ENCODE data around the gene VCP.

The VCP gene

DNA sequence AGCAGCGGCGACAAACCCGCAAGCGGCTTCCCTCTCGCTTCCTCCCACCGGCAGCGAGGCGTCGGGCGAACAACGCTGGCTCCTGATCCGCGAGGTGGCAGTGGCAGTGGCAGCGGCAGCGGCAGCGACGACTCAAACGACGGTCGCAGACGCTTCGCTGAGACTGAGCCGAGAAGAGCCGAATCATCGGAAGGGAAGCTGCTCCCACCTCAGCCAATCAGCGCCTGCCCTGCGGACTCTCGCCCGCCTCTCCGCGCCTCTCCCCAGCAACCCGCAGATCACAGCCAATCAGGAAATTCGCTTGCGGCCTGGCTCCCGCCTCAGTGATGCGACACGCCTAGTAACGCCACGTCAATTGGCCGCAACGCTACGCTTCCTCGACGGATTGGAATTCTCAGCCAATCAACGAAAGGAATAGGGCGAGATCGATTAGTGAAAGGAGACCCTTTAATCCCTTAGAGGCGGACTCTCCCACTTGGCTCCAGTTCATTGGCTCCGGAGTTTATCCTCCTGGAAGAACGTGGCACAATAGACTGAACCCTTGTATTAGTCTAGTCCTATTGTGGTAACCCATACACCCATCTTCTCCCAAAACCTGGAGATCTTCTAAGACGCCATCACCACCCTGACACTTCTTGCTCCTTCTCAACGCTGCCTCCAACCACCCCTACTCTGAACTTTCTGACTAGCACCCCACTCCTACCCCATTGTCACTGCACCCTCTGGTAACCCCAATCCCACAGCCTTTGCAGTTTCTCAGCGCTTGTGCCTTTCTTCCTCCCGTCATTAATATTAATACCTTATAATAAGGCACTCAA lies at the start of gene VCP:
VCP (minus strand) TSS at position 165 of the 818 bp plus-strand sequence. CDS start 272 bp downstream, outside the sequence.
- WGBS (ENCODE audit: insufficient coverage, insufficient read length): no CpG with 5 or more reads among the region's 54 CpGs
- peak within 1 kb of the TSS; percentile 68 for H3K4me3 ChIP-seq (ENCODE audit: low read length)
- H3K27me3 ChIP-seq (ENCODE audit: control insufficient read depth, insufficient read depth, low read length): no peaks in the 10 kb centered on the region
- no peak within 1 kb of the TSS for H3K27ac ChIP-seq (ENCODE audit: low read length)
- DNase-seq (ENCODE audit: low read depth, low spot score): peak; percentile 100
- no peaks in the 10 kb centered on the region for H3K9me3 ChIP-seq (ENCODE audit: control insufficient read depth, insufficient read depth, low read length)
- peaks cover 13% of the 10 kb centered on the region; the same call in 1 of the 2 replicates for H3K36me3 ChIP-seq (ENCODE audit: control insufficient read depth, insufficient read depth, low read length)
- no peaks in the 10 kb centered on the region for H3K4me1 ChIP-seq (ENCODE audit: control insufficient read depth, insufficient read depth, low read length)

DNA sequence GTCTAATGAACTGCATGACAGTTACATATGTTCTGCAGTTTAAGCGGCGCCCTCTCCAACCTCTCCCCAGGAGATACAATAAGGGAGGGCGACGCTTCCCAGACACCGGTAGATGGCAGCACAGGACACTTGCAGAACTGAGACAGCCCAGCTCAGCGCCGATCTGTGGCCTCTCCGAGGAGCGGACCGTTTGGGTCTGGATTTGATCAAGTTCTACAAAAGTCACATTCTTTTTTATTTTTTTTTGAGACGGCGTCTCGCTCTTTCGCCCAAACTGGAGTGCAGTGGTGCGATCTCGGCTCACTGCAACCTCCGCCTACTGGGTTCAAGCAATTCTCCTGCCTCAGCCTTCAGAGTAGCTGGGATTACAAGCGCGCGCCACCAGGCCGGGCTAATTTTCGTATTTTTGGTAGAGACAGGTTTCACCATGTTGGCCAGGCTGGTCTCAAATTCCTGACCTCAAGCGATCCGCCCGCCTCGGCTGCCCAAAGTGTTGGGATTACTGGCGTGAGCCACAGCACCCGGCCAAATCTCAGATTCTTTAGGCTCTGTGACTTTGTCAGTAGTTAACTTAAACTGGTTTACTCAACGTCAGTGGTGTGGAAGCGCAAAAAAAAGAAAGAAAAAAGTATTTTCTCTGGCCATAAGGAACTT lies 44.6 kb upstream of the VCP start:
- WGBS (ENCODE audit: insufficient coverage, insufficient read length): no CpG with 5 or more reads among the region's 30 CpGs
- peaks cover 6% of the 10 kb centered on the region for H3K4me1 ChIP-seq (ENCODE audit: control insufficient read depth, insufficient read depth, low read length)
- no peak for DNase-seq (ENCODE audit: low read depth, low spot score)
- H3K9me3 ChIP-seq (ENCODE audit: control insufficient read depth, insufficient read depth, low read length): no peaks in the 10 kb centered on the region
- H3K27me3 ChIP-seq (ENCODE audit: control insufficient read depth, insufficient read depth, low read length): no peaks in the 10 kb centered on the region
- no peaks in the 10 kb centered on the region for H3K36me3 ChIP-seq (ENCODE audit: control insufficient read depth, insufficient read depth, low read length)
- H3K27ac ChIP-seq (ENCODE audit: low read length): no peak overlapping the region
- peak overlapping the region; percentile 37; the same call in 1 of the 2 replicates for H3K4me3 ChIP-seq (ENCODE audit: low read length)

DNA sequence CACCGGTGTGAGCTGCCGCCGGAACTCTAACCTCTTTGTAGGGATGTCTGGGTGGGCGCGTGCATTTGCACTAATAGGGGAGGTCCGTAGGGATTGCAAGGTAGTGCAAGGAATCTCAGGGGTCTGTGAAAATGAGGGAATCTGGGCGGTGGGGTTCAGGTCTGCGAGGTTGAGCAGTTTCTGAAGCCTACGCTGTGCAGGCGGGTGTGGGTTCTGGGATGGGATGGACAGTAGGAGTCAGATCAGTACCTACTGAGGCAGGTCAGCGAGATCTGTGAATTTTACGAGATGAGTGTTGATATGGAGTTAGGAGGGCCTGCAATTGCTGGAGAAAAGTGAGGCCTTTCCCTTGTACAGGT lies 44.1 kb upstream of the VCP start:
- Histone ChIP-seq H3K36me3 (ENCODE audit: control insufficient read depth, insufficient read depth, low read length) (no peaks in the 10 kb centered on the region), H3K27me3 (ENCODE audit: control insufficient read depth, insufficient read depth, low read length) (no peaks in the 10 kb centered on the region), H3K4me3 (ENCODE audit: low read length) (peak overlapping the region; percentile 37; the same call in 1 of the 2 replicates), H3K4me1 (ENCODE audit: control insufficient read depth, insufficient read depth, low read length) (peaks cover 6% of the 10 kb centered on the region), H3K9me3 (ENCODE audit: control insufficient read depth, insufficient read depth, low read length) (no peaks in the 10 kb centered on the region), H3K27ac (ENCODE audit: low read length) (no peak overlapping the region)
- WGBS (ENCODE audit: insufficient coverage, insufficient read length): no CpG with 5 or more reads among the region's 12 CpGs
- DNase-seq (ENCODE audit: low read depth, low spot score): no peak

DNA sequence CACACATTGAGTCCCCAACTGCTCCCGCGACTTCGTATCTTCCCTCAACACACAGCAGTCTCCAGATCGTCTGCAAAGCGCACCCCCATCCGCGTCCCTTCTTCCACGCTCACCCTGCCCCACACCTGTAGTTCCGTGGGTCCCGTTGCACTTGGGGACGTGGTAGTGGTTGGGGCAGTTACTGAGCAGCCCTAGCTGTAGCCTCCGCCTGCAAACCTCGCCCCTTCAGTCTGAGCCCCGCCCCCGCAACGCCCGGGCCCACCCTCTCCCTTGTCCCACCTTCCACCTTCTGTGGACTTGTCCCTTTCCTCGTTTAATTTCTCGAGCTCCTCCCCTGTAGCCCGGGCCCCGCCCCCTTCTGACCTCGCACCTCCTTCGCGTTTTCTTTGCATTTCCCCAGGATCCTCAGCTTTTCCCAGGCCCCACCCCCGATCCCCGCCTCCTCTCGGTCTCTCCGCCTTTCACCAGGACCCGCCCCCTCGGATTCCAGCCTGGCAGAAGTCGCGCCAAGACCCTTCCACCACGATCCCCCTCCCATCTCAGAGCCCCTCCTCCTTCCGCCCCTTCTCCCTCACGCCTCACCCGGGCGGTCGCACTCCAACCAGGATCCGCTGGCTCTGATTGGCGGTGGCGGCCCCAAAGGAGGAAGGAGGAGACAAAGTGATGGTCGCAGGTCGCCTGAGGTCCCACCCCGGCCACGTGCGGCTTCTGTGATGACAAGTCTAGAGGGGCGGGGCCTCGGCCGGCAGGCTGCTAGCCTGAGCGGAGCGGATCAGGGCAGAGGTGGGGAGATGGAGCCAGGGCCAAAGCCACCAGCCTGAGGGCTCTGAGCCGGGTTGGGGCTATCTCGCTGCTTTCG lies 43.5 kb upstream of the VCP start, which contains the start of gene ATOSB:
ATOSB (minus strand) TSS at position 183 of the 859 bp plus-strand sequence. CDS start 7,588 bp downstream, outside the sequence.
- Histone ChIP-seq H3K27me3 (ENCODE audit: control insufficient read depth, insufficient read depth, low read length) (no peaks in the 10 kb centered on the region), H3K4me1 (ENCODE audit: control insufficient read depth, insufficient read depth, low read length) (peaks cover 6% of the 10 kb centered on the region), H3K9me3 (ENCODE audit: control insufficient read depth, insufficient read depth, low read length) (no peaks in the 10 kb centered on the region), H3K4me3 (ENCODE audit: low read length) (peak within 1 kb of the TSS; percentile 60; the same call in 1 of the 2 replicates), H3K36me3 (ENCODE audit: control insufficient read depth, insufficient read depth, low read length) (no peaks in the 10 kb centered on the region), H3K27ac (ENCODE audit: low read length) (no peak within 1 kb of the TSS)
- DNase-seq (ENCODE audit: low read depth, low spot score): peak; percentile 95
- WGBS (ENCODE audit: insufficient coverage, insufficient read length): no CpG with 5 or more reads among the region's 54 CpGs

DNA sequence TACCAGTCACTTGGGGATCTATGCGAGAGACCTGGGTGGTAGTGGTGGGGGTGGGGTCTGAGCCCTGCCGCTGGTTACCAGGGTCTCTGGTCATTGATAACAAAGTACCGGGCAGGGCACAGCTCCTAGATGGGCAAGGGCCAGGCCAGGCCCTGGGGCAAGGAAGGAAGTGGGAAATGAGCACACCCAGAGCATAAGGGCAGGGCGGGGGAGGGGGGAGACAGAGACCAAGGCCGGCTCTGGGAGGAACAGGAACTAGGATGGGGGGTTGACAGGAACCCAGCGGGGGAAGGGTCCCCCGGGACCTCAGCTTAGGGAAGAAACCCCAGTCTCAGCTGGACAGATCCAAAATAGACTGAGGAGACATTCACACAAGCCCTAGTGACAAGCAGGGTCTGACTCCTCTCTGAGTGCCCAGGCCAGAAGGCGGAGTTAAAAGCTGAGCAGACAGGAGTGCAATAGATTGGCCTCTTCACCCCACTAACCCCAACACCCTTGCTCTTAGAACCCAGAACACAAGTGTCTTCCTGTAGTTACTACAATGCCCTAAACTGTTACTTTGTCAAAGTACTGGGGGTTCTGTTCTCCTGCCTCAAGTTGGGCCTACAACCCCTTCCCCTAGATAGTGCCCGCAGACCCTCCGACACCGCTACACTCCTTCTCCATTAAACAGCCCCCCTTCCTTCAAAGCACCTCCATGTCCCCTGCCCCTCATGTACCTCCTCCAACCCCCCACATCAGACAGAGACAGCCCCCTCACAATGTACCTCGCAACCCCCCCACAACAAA lies 42.6 kb upstream of the VCP start:
- H3K9me3 ChIP-seq (ENCODE audit: control insufficient read depth, insufficient read depth, low read length): no peaks in the 10 kb centered on the region
- H3K4me1 ChIP-seq (ENCODE audit: control insufficient read depth, insufficient read depth, low read length): peaks cover 6% of the 10 kb centered on the region
- peak overlapping the region; percentile 60; the same call in 1 of the 2 replicates for H3K4me3 ChIP-seq (ENCODE audit: low read length)
- WGBS (ENCODE audit: insufficient coverage, insufficient read length): no CpG with 5 or more reads among the region's 12 CpGs
- H3K27ac ChIP-seq (ENCODE audit: low read length): no peak overlapping the region
- H3K36me3 ChIP-seq (ENCODE audit: control insufficient read depth, insufficient read depth, low read length): no peaks in the 10 kb centered on the region
- no peaks in the 10 kb centered on the region for H3K27me3 ChIP-seq (ENCODE audit: control insufficient read depth, insufficient read depth, low read length)
- DNase-seq (ENCODE audit: low read depth, low spot score): no peak

DNA sequence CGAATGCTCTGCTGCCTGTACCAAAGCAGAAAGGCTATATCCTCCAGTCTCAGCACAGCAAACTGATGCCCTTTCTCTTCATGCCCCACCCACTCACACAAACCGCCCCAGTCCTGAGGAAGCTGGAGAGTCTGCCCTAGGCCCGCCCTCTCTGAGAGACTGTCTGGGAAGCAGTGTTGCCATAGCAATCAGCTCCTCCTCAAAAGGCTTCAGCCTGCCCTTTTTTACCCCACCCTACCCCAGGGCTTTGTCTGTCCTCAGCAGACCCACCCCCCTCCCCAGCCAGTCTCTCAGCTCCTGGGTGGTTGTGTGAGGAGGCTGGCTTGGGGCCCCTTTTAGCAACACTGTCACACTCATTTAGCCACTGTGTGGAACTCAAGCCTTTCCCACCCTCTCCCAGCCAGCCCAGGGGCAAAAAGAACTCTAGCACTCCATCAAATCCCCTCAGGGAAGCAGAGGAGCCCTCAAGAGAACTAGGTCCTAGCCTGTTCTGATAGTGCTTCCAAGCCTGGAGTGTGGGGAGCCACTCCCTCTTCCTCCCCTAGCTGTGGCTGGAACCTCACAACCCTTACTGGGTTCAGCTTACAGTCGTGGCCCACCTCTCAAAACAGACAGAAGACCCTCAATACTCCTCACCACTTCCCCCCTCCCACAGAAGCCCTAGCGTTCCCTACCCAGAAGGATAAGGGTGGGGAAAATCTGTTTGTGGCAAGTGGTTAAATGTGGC lies 41.9 kb upstream of the VCP start:
- no peak for DNase-seq (ENCODE audit: low read depth, low spot score)
- Histone ChIP-seq H3K36me3 (ENCODE audit: control insufficient read depth, insufficient read depth, low read length) (no peaks in the 10 kb centered on the region), H3K4me1 (ENCODE audit: control insufficient read depth, insufficient read depth, low read length) (peaks cover 6% of the 10 kb centered on the region), H3K27ac (ENCODE audit: low read length) (no peak overlapping the region), H3K4me3 (ENCODE audit: low read length) (peak overlapping the region; percentile 6; the same call in 1 of the 2 replicates), H3K9me3 (ENCODE audit: control insufficient read depth, insufficient read depth, low read length) (no peaks in the 10 kb centered on the region), H3K27me3 (ENCODE audit: control insufficient read depth, insufficient read depth, low read length) (no peaks in the 10 kb centered on the region)
- no CpG with 5 or more reads among the region's 5 CpGs for WGBS (ENCODE audit: insufficient coverage, insufficient read length)

DNA sequence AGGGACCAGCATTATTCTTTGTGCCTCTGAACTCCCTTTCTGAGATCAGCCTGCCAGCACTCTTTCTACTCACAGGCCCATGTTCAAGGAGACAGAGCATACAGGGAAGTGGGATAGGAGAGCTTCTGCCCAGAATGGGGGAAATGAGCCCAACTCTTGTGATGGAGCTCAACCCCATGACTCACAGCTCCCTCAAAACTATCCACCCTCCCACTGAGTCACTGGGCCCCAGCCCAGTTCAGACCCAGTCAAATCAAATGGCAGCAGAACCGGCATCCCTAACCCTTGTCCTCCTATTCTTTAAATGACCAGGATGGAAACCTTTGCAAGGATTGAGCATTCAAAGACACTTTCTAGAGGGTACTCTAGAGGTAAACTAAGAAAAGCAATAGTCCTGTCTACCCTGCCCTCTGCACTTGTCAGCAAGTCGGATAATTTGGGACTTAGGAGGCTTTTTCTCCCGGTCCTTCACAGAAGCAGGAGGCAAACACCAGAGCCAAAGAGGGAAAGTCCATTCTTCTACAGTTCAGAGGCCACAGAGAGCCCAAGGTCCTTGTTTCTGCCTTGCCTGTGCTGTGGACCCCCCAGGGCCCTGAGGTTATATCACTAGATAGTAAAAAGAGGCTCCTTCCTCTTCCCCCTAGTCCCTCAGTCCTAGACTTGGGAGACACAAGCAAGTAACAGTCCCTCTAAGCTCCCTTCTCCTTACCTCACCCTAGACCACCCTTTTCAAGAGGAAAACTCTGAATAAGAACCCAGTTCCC lies 40.0 kb upstream of the VCP start:
- no peaks in the 10 kb centered on the region for H3K9me3 ChIP-seq (ENCODE audit: control insufficient read depth, insufficient read depth, low read length)
- no peaks in the 10 kb centered on the region for H3K36me3 ChIP-seq (ENCODE audit: control insufficient read depth, insufficient read depth, low read length)
- H3K4me1 ChIP-seq (ENCODE audit: control insufficient read depth, insufficient read depth, low read length): peaks cover 6% of the 10 kb centered on the region
- H3K27me3 ChIP-seq (ENCODE audit: control insufficient read depth, insufficient read depth, low read length): no peaks in the 10 kb centered on the region
- H3K4me3 ChIP-seq (ENCODE audit: low read length): no peak overlapping the region
- WGBS (ENCODE audit: insufficient coverage, insufficient read length): no CpG with 5 or more reads among the region's 3 CpGs
- no peak overlapping the region for H3K27ac ChIP-seq (ENCODE audit: low read length)
- DNase-seq (ENCODE audit: low read depth, low spot score): no peak

DNA sequence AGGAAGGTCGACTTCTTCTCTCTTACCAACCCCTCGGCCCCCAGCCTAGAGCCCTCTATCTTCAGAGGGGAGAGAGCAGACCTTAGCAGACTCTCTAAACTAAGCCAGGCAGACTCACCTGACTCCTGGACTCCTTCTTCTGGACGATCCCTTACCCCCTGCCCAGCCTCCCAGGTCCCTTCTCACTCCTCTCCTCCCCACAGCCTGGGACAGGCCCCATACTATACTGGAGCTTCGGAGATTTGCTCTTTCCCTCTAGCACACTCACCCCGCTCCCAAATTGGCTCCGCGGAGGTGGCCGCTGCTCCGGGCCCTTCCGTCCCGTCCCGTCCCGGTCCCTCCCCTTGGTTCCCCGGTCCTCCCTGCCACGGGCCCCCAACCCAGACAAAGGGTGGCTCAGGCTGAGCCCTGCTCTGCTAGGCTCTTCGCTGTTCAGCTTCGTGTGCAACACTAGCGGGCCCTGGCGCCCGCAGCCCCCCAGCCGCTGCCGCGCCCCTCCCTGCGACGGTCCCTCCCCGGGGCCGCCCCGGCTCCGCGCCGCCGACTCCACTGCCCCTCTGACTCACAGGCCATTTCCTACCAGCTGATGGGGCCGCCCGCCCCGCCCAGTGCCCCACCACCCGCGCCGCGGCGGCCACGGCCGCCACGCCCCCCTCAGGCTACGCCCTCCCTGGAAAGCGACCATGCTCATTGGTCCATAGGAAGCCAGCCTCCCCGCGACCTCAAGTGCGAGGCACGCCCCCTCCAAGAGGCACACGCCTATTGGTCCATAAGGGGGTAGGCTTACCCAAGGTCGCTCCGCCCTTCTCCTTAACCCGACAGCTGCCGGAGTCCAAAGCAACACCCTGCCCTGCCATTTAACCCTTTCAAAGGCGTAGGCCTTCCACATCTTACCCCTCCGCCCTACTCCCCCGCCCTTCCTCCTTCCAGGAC lies 38.8 kb upstream of the VCP start:
- no CpG with 5 or more reads among the region's 57 CpGs for WGBS (ENCODE audit: insufficient coverage, insufficient read length)
- Histone ChIP-seq H3K27me3 (ENCODE audit: control insufficient read depth, insufficient read depth, low read length) (no peaks in the 10 kb centered on the region), H3K4me3 (ENCODE audit: low read length) (peak overlapping the region; percentile 77; the same call in 1 of the 2 replicates), H3K4me1 (ENCODE audit: control insufficient read depth, insufficient read depth, low read length) (peaks cover 6% of the 10 kb centered on the region), H3K9me3 (ENCODE audit: control insufficient read depth, insufficient read depth, low read length) (no peaks in the 10 kb centered on the region), H3K27ac (ENCODE audit: low read length) (no peak overlapping the region), H3K36me3 (ENCODE audit: control insufficient read depth, insufficient read depth, low read length) (no peaks in the 10 kb centered on the region)
- DNase-seq (ENCODE audit: low read depth, low spot score): peak; percentile 99
